ENCODE results near the gene TNIP2. TPM values are rescaled to one million over a fixed set of nuclear protein-coding genes. Genes with fewer than 3 reads are reported as not detected.

Gene TNIP2
- total and polyA plus RNA-seq, 8 donors, result 11.4 to 25.4 (median 17.9) TPM

GRCh38 chr4:2753436-2753835, 2.7 kb downstream of the TNIP2 start:
- H3K9me3 ChIP-seq, result no peaks in the 10 kb centered on the region
- 87 to 93% methylated on average over 4 of the region's 4 CpGs for WGBS, 2 donors
- H3K4me1 ChIP-seq, result peaks cover 0 to 7% (median 0%) of the 10 kb centered on the region in 3 donors
- no peaks in the 10 kb centered on the region for H3K36me3 ChIP-seq
- DNase-seq (no peak), FAIRE-seq (no peak), ATAC-seq (no peak)
- no peak overlapping the region for H3K27ac ChIP-seq
- no peak for TF ChIP-seq CTCF (IDR thresholded peaks at IDR 0.05)
- intact Hi-C loops (cut with DNase I), result no loop called here
- H3K27me3 ChIP-seq, result no peaks in the 10 kb centered on the region
- H3K4me3 ChIP-seq, result no peak overlapping the region

GRCh38 chr4:2750719-2751605, 5.2 kb downstream of the TNIP2 start:
- Histone ChIP-seq H3K9me3 (no peaks in the 10 kb centered on the region), H3K4me3 (no peak overlapping the region), H3K27me3 (no peaks in the 10 kb centered on the region), H3K36me3 (peaks cover 0 to 19% (median 16%) of the 10 kb centered on the region in 3 donors), H3K4me1 (peaks cover 0 to 7% (median 0%) of the 10 kb centered on the region in 3 donors), H3K27ac (no peak overlapping the region)
- no peak for ATAC-seq
- no peak for FAIRE-seq
- DNase-seq, result no peak
- TF ChIP-seq CTCF (IDR thresholded peaks at IDR 0.05), result no peak
- intact Hi-C loops (cut with DNase I), result no loop called here
- 88 to 91% methylated on average over 19 of the region's 19 CpGs for WGBS, 2 donors

GRCh38 chr4:2746891-2747695, 9.0 kb downstream of the TNIP2 start:
- DNase-seq (peak in 2 of 6 donors; percentile 41 to 57), ATAC-seq (no peak), FAIRE-seq (no peak)
- Histone ChIP-seq H3K4me1 (no peaks in the 10 kb centered on the region), H3K27ac (peak overlapping the region in 2 of 4 donors; percentile 30 to 33), H3K4me3 (no peak overlapping the region), H3K27me3 (no peaks in the 10 kb centered on the region), H3K9me3 (no peaks in the 10 kb centered on the region), H3K36me3 (peaks cover 0 to 46% (median 26%) of the 10 kb centered on the region in 3 donors)
- intact Hi-C loops (cut with DNase I), result no loop called here
- WGBS, 2 donors, result 88 to 91% methylated on average over 16 of the region's 16 CpGs
- TF ChIP-seq CTCF (IDR thresholded peaks at IDR 0.05), result no peak

GRCh38 chr4:2745981-2746806, 9.9 kb downstream of the TNIP2 start:
- peak in 2 of 6 donors; percentile 32 to 55 for DNase-seq

More at GRCh38 chr4:2745981-2746806, 9.9 kb downstream of the TNIP2 start:
- intact Hi-C loops (cut with DNase I), result no loop called here
- peak in 2 of 4 donors; percentile 88 for ATAC-seq
- H3K27ac ChIP-seq, result peak overlapping the region in 2 of 4 donors; percentile 30 to 61
- FAIRE-seq, result no peak
- H3K36me3 ChIP-seq, result peaks cover 0 to 46% (median 26%) of the 10 kb centered on the region in 3 donors
- WGBS, 2 donors, result 82 to 84% methylated on average over 21 of the region's 21 CpGs
- H3K9me3 ChIP-seq, result no peaks in the 10 kb centered on the region
- no peak overlapping the region for H3K4me3 ChIP-seq
- no peaks in the 10 kb centered on the region for H3K4me1 ChIP-seq
- no peaks in the 10 kb centered on the region for H3K27me3 ChIP-seq
- TF ChIP-seq CTCF (IDR thresholded peaks at IDR 0.05), result no peak

Measured in pancreas (tissue), 10 donors.